HFFc6 (cell line): ENCODE measurements around the gene MRAS. TPM values are rescaled to one million over a fixed set of nuclear protein-coding genes. Genes with fewer than 3 reads are reported as not detected.
A peak's percentile ranks its signal among the peaks of the same experiment; 100 is the strongest.
"Not testable (repeated sequence)": the region's sequence is repeated elsewhere in the genome, so short reads cannot be mapped to it uniquely, and the experiment has no call there.

Experiments
- DNase-seq: peaks from one replicate; pipeline ENCODE4 v3.0.0-alpha.2; 2018
- H3K27ac Mint-ChIP-seq: 2 replicates; pipeline ENCODE4 v1.8.0; 2020; ENCODE audit warnings: mild to moderate bottlenecking, mixed read lengths
- H3K27me3 Mint-ChIP-seq: 2 replicates; pipeline ENCODE4 v1.8.0; 2021; ENCODE audit warnings: mild to moderate bottlenecking, moderate library complexity, mixed read lengths; ENCODE audit not compliant: insufficient read depth
- H3K36me3 Mint-ChIP-seq: 2 replicates; pipeline ENCODE4 v1.8.0; 2021; ENCODE audit warnings: low read depth, mixed read lengths
- H3K4me1 Mint-ChIP-seq: 2 replicates; pipeline ENCODE4 v1.8.0; 2020; ENCODE audit warnings: low read depth, mixed read lengths
- H3K4me3 Mint-ChIP-seq: 2 replicates; pipeline ENCODE4 v1.8.0; 2020; ENCODE audit warnings: mild to moderate bottlenecking, moderate library complexity, mixed read lengths
- H3K9me3 Mint-ChIP-seq: 2 replicates; pipeline ENCODE4 v1.8.0; 2020; ENCODE audit warnings: mild to moderate bottlenecking, mixed read lengths
- total RNA-seq, 6 experiments: library from RNA; stranded (reverse); fragmentation: NEBNext Ultra II Directional; extraction: Animal tissue kit (Norgen Biotek cat#: 25700); gene quantifications; 2 replicates in 1 of 6; 3 replicates in 5 of 6; pipeline ENCODE4 v1.2.3, GENCODE V29; 2021
- TF ChIP-seq, protein P1 (sequence below): fragments of 200-600 bp; sonication (generic); IDR thresholded peaks from 2 replicates; pipeline ENCODE4 v1.5.0; 2021; ENCODE audit warnings: antibody characterized with exemption, mild to moderate bottlenecking

MRAS gene
- total RNA-seq, 6 experiments from 2014 or later: 62.7 to 97.4 (median 76.1) TPM

DNA sequence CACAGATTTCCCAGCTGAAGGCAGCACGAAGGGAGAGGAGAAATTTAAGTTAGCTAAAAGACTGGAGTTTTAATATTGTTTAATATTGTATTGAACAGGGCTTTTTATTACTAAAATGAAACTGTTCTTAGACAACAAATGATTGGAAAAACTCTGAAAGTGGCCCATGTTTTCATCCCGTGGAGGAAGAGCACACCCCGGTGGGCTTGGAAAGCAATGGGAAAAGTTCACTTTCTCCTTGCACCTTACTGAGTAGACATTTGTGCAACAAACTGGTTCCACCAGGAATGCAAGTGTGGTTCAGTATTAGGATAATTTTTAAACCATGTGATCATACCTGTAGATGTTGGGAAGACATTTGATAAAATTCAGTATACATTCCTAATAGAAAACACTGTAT is 77.8 kb downstream of the MRAS start:
- TF ChIP-seq, protein P1, sequence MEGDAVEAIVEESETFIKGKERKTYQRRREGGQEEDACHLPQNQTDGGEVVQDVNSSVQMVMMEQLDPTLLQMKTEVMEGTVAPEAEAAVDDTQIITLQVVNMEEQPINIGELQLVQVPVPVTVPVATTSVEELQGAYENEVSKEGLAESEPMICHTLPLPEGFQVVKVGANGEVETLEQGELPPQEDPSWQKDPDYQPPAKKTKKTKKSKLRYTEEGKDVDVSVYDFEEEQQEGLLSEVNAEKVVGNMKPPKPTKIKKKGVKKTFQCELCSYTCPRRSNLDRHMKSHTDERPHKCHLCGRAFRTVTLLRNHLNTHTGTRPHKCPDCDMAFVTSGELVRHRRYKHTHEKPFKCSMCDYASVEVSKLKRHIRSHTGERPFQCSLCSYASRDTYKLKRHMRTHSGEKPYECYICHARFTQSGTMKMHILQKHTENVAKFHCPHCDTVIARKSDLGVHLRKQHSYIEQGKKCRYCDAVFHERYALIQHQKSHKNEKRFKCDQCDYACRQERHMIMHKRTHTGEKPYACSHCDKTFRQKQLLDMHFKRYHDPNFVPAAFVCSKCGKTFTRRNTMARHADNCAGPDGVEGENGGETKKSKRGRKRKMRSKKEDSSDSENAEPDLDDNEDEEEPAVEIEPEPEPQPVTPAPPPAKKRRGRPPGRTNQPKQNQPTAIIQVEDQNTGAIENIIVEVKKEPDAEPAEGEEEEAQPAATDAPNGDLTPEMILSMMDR: peak; percentile 67
- peaks cover 17% of the 10 kb centered on the region; the same call in 1 of the 2 replicates for H3K4me1 Mint-ChIP-seq
- DNase-seq: no peak
- H3K27me3 Mint-ChIP-seq: peaks cover 14% of the 10 kb centered on the region
- H3K9me3 Mint-ChIP-seq: no peaks in the 10 kb centered on the region
- no peaks in the 10 kb centered on the region for H3K36me3 Mint-ChIP-seq
- no peak overlapping the region for H3K27ac Mint-ChIP-seq
- no peak overlapping the region for H3K4me3 Mint-ChIP-seq

DNA sequence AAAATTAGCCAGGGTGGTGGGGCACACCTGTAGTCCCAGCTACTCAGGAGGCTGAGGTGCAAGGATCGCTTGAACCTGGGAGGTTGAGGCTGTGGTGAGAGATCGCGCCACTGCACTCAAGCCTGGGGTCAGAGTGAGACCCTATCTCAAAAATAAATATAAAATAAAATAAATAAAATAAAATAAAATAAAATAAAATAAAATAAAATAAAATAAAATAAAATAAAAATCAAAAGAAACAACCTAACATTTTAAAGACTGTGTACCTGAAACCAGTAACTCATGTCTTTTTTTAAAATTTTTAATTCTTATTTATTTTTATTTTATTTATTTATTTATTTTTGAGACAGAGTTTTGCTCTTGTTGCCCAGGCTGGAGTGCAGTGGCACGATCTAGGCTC is 78.4 kb downstream of the MRAS start:
- not testable (repeated sequence) for H3K4me3 Mint-ChIP-seq, H3K36me3 Mint-ChIP-seq, H3K27ac Mint-ChIP-seq, H3K9me3 Mint-ChIP-seq, DNase-seq
- Mint-ChIP-seq H3K27me3 (peaks cover 14% of the 10 kb centered on the region), H3K4me1 (peaks cover 12% of the 10 kb centered on the region; the same call in 1 of the 2 replicates)

GRCh38 chr3:138429665-138430064 is 81.3 kb downstream of the MRAS start:
- H3K4me1 Mint-ChIP-seq: peaks cover 20% of the 10 kb centered on the region
- H3K9me3 Mint-ChIP-seq: no peaks in the 10 kb centered on the region; the same call in 1 of the 2 replicates
- TF ChIP-seq, protein P1: no peak
- peaks cover 8% of the 10 kb centered on the region; the same call in 1 of the 2 replicates for H3K36me3 Mint-ChIP-seq
- H3K27ac Mint-ChIP-seq: no peak overlapping the region
- no peak overlapping the region for H3K4me3 Mint-ChIP-seq
- H3K27me3 Mint-ChIP-seq: peaks cover 36% of the 10 kb centered on the region
- DNase-seq: no peak

DNA sequence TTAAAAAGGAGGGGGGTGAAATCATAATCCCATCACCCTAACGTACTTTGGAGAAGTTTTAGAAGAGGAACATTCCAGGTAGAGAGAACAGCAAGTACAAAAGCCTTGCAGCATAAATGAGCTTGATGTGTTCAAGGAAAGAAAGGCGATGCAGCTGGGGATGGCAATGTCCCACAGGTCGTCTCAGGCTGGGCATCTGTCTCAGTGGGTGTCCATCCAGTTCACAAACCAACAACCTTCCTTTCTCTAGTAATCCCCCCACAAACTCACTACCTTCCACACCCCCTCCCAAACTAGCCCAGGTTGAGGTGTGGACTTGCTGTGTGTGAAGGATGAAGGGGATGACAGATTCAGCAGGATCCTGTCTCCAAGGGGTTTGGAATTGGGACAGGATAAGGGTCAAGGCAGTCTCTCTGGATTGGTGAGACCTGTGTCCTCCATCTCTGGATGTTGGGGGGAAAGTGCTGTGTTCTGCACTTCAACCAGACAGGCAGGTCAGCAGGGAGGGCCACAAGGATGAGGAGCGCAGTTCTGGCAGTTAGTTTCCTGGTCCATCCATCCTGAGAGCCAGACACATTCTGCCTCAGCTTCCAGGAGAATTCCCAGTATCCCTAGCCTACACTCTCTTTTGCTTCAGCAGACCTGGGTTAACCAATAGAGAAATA is 84.3 kb downstream of the MRAS start:
- no peak for DNase-seq
- TF ChIP-seq, protein P1: no peak
- Mint-ChIP-seq H3K27ac (no peak overlapping the region), H3K9me3 (no peaks in the 10 kb centered on the region; the same call in 1 of the 2 replicates), H3K4me3 (no peak overlapping the region), H3K27me3 (peaks cover 53% of the 10 kb centered on the region), H3K36me3 (peaks cover 8% of the 10 kb centered on the region; the same call in 1 of the 2 replicates), H3K4me1 (peaks cover 10% of the 10 kb centered on the region; the same call in 1 of the 2 replicates)

DNA sequence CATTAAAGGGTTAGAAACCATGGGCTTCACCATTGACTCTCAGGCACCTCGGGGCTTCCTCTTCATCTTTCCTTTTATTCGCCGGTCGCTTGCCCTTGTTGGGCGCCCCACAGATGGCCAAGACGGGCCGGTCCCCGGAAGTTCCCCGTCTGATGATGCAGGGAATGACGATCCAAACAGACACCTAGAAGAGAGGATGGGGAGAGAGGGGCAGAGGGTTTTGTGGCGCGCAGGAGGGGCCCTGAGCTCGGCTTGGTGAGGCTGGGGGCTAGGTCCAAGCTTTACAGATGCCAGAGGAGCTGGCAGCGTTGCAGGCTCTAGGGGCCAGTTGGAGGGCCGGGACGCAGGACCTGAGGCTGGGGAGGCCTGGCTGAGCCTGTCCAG is 85.5 kb downstream of the MRAS start:
- TF ChIP-seq, protein P1: no peak
- H3K27ac Mint-ChIP-seq: no peak overlapping the region
- DNase-seq: no peak
- no peaks in the 10 kb centered on the region; the same call in 1 of the 2 replicates for H3K9me3 Mint-ChIP-seq
- peak overlapping the region; percentile 70 for H3K4me3 Mint-ChIP-seq
- peaks cover 56% of the 10 kb centered on the region for H3K27me3 Mint-ChIP-seq
- peaks cover 8% of the 10 kb centered on the region; the same call in 1 of the 2 replicates for H3K36me3 Mint-ChIP-seq
- H3K4me1 Mint-ChIP-seq: peaks cover 10% of the 10 kb centered on the region; the same call in 1 of the 2 replicates

GRCh38 chr3:138434276-138434874 is 86.0 kb downstream of the MRAS start, which contains the start of gene ESYT3:
Gene ESYT3 (plus strand): TSS chr3:138434616. CDS start chr3:138434799, 183 bp downstream.
- H3K4me3 Mint-ChIP-seq: peak within 1 kb of the TSS; percentile 70
- no peaks in the 10 kb centered on the region; the same call in 1 of the 2 replicates for H3K9me3 Mint-ChIP-seq
- peaks cover 8% of the 10 kb centered on the region; the same call in 1 of the 2 replicates for H3K36me3 Mint-ChIP-seq
- TF ChIP-seq, protein P1: no peak
- H3K27ac Mint-ChIP-seq: no peak within 1 kb of the TSS
- DNase-seq: no peak
- peaks cover 56% of the 10 kb centered on the region for H3K27me3 Mint-ChIP-seq
- peaks cover 13% of the 10 kb centered on the region for H3K4me1 Mint-ChIP-seq
